GM21528 (cell line): ENCODE results near the gene AMPD2.
"Not testable (repeated sequence)": the region's sequence is repeated elsewhere in the genome, so short reads cannot be mapped to it uniquely, and the experiment has no call there.

Experiments used
- ATAC-seq: cut with Tn5 transposase; IDR thresholded peaks from one replicate; pipeline ENCODE4 v1.9.1; 2021; ENCODE audit warnings: mild to moderate bottlenecking, moderate library complexity; ENCODE audit not compliant: unreplicated experiment, low FRiP score

Gene AMPD2

DNA sequence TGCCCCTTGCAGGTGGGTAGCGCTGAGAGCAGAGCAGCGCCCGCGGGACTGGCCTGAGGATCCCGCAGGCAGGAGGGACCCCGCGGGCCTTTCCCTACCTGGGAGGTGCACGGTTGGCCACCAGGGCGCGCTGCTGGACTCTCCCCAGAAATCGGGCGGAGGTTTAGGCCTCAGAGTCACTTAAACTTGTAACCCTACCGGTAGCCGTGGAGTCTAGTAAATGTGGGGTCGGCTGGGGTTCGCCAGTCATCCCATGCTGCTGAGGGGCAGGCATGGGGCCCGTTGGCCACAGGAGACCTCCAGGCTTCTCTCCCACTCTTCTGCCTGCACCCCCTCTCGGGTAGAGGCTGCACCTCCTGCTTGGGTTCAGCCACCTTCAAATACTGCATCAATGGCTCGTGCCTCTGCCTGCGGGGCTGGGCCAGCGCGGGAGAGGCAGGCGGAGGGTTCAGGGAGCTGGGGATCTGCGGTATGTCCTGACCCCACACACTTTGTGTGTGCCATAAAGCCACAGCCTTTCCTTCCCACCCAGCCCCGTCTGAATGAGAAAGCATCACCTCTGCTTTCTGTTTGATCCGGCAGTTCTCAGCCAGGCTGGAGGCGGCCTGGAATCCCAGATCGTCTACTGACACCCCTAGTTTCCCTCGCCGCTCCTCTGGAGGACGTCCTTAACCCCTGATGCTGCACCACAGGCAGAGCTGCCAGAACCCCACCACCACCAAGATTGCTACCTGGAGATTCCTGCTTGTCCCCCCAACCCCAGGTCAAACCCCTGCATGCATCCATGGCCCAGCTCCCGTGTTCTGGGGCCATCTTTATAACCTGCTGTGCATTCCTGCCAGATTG, 24.0 kb downstream of the AMPD2 start:
- peak; percentile 68 for ATAC-seq

DNA sequence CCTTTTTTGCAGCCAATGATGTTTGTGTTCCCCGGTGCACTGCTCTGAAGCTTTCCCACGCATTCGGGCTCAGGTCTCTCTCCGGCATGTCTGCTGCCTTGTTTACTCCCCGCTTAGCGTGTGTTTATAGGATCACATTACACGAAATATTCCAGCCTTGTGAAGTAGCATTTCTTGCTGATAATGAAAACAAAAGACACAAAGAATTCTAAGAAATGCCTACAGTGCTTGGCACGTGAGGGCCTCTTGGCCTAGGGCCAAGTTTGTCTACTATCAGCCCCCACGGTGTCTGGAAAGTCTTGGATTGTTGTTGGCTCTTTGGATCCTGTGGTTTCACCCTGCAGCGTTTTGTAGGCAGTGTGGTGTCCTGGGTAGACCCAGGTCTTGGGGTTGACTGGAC, 25.0 kb downstream of the AMPD2 start:
- ATAC-seq, result no peak

GRCh38 chr1:109649491-109649914, 29.9 kb downstream of the AMPD2 start:
- no peak for ATAC-seq

- ATAC-seq, result no peak
These were observed 31.0 kb downstream of the AMPD2 start for GRCh38 chr1:109650609-109651008.

DNA sequence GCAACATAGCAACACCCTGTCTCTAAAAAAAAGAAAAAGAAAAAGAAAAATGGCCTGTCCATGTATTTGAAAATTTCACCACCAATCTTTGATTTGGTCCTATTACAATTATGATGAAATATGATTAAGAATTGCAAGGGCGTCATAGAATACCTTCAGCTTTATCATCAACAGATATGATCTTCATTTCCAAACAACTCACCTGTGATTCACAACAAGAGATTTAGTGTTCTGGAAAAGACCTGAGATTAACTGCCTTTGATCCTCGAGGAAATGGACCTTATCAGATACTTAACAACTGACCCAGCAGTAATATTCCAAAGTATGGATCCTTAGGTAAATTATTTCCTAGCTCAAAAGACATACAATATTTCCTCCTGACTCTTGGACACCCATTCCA, 32.8 kb downstream of the AMPD2 start:
- ATAC-seq, result no peak

DNA sequence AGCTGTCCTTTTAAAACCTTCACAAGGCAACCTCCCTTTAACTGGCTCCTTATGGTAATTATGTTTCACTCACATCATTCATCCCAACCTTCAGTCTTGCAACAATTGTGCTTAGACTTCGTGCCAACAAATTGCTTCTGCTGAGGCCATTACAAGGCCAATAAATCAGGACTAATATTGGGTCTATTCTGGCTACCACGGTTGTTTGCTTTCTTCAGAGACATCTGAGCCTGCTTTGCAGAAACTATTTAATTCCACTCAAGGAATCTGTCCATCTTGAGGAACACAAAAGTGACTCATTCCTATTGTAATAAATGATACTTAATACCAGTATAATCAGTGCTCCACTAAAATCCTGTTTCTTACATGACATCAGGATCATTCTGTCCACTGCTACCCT, 33.7 kb downstream of the AMPD2 start:
- ATAC-seq, result no peak

DNA sequence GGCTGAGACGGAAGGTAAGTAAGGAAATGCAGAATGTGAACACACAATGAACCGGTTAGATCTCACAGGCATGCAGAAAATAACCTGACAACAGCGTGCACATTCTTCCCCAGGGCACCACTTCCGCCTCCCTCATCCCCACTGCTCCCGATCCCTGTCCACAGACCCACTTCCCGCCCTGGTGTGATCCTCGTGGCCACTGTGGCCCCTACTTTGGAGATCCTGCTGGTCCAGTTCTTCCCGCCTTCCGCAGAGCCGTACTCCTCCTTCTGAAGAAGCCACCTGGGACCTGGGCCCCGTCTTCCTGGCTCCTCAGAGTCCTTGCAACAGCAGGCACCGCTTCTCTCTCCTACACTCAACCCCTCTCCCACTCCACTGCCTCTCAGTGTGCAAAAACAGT, 34.9 kb downstream of the AMPD2 start:
- no peak for ATAC-seq

DNA sequence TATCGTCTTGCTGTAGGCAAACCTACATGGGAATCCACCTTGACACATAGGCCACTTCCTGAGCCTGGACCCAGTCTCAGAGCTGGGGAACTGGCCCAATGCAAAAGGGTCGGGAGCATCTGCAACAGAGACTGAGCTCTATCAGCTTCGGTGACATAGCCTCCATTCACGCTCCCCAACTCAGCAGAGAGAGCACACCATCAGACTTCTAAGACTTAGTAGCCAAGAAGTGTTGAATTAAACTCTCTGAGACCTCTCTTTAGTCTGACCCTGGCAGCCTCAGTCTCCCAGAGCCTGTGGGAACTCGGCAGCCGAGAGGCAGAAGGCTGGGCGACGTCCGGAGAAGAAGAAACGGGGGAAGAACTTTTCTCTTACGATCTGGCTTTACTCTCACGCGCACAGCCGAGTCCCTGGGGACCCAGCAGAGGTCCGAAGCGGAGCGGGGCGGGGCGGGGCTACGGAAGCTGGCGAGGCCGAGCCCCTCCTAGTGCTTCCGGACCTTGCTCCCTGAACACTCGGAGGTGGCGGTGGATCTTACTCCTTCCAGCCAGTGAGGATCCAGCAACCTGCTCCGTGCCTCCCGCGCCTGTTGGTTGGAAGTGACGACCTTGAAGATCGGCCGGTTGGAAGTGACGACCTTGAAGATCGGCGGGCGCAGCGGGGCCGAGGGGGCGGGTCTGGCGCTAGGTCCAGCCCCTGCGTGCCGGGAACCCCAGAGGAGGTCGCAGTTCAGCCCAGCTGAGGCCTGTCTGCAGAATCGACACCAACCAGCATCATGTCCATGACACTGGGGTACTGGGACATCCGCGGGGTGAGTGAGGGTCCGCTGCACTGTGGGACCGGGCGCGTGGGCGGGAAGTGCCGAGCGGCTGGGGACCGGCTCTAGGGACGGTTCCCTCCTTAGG, 36.2 kb downstream of the AMPD2 start, which contains the start of gene GSTM4:
Gene GSTM4, plus strand, starts transcription at position 485 of the 905 bp plus-strand sequence. Its CDS starts 291 bp downstream, at position 776.
- peak; percentile 93 for ATAC-seq

GRCh38 chr1:109657395-109657794, 37.8 kb downstream of the AMPD2 start:
- ATAC-seq, result no peak

GRCh38 chr1:109657970-109658369, 38.3 kb downstream of the AMPD2 start:
- no peak for ATAC-seq

- ATAC-seq, result no peak
These were observed 39.0 kb downstream of the AMPD2 start for GRCh38 chr1:109658533-109659042.

DNA sequence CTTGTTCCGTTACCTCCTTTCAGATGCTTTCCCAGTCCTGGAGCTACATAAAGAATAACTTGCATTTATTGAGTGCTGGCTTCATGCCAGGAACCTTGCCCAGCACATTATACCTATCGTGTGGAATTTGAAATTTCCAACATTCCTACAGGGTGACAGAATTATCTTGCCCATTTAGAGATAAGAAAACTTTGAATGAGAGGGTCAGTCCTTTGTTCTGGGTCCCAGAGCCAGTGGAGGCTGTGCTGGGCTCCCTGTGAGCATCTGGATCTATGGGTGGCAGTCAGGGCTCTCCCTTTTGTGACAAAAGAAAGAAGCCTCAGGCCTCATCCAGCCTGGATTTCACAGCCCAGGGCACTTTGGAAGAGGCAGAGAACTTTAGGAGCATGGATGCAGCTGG, 39.5 kb downstream of the AMPD2 start:
- ATAC-seq, result no peak

DNA sequence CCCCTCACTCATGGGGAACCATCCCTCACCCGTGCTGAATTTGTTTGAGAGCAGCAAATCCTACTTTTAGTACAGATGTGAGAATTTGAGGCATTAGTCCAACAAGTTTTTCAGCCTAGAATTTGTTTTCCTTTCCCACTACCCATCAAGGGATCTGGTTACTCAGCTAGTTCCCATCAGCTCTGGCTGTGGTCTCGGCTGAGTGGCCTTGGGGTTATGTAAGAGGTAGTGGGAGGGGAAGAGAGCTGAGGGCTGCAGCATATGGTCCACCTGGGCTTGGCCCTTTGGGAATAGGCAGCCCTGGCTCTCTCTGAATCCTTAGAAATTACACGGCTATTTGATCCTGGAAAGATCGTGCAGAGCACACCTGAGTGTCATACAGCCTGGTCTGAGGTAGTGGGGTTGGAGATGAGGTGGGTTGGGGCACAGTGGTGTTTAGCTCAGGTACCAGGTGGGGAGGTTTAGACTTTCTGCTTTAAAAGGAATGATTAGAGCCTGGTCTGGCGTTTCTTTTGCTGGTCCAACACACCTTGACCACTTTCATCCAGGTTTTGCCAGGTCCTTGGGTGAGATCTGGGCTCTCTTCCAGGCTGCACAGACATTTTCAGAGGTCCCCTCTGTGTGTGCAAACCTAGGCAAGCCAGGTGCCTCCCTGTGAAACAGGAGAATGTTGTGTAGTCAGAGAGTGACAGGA, 40.5 kb downstream of the AMPD2 start:
- ATAC-seq, result no peak

DNA sequence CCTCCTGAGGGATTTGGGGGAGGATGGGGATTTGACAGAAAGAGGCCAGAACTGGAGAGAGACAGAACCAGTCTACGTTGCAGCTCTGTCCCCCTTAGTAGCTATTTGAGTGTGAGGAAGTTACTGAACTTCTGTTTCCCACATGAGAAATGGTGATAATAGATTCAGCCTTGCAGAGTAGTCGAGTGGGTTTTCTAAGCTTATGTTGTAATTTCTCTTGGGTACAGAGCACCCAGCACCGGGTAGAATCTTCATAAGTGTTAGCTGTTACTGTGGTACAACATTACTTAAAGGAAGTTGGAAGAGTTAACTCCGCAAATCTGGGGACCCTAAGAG, 41.0 kb downstream of the AMPD2 start:
- ATAC-seq, result not testable (repeated sequence)

DNA sequence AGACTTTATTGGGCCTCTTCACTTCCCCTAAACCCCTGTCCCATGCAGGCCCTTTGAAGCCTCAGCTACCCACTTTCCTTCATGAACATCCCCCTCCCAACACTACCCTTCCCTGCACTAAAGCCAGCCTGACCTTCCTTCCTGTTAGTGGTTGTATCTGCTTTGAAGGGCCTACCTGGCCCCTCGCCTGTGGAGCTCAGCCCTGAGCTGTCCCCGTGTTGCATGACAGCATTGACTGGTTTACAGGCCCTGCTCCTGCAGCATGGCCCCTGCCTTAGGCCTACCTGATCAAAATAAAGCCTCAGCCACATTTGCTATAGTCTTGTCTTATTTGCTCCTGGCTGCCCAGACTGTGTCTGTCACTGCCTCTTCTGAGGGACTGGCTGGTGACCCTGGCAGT, 41.8 kb downstream of the AMPD2 start:
- no peak for ATAC-seq

DNA sequence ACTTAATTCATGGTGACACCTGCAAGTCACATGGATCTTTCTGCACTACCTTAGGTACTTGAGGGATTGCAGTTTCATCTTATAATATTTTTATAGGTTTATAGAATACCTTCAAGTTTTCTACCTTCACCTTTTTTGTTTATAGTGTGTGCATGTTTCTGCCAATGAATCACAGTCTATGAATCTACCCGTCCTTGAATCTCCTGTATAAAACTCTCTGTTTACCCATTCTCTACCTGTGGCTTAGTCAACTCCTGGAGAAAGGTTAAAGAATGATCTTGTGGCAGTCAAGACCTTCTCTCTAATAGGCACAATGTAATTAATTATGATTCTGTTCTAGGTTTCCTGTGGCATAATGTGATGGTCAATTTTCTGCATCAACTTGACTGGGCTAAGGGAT, 45.0 kb downstream of the AMPD2 start:
- no peak for ATAC-seq

- peak; percentile 88 for ATAC-seq
These were observed 48.0 kb downstream of the AMPD2 start, which contains the start of gene GSTM2 for GRCh38 chr1:109667452-109668122. TSS of gene GSTM2 (plus strand) at chr1:109668057. CDS start at chr1:109668116, 59 bp downstream.

DNA sequence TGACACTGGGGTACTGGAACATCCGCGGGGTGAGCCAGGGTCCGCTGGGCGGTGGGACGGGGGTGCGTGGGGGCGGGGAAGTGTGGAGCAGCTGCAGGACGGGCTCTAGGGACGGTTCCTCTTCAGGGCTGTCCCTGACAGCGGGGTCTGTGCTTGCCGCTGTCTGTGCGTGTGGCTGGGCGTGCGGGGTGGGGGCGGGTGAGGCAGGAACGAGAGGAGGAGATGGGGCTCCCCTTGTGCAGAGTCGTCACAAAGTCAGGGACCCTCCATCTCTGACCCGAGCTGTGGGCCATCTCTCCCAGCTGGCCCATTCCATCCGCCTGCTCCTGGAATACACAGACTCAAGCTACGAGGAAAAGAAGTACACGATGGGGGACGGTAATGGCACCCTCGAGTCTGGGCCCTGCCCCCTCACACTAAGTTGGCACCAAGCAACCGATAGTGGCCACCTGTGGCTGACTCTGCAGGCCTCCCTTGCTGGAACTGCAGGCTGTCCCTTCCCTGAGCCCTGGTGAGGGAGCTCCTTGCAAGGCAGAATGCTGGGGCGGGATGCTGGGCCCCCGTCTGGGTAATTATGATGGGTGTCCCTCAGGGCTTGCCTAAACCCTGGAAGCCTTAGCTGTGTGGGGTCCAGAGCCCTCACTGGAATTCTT, 48.6 kb downstream of the AMPD2 start:
- ATAC-seq, result peak; percentile 12

DNA sequence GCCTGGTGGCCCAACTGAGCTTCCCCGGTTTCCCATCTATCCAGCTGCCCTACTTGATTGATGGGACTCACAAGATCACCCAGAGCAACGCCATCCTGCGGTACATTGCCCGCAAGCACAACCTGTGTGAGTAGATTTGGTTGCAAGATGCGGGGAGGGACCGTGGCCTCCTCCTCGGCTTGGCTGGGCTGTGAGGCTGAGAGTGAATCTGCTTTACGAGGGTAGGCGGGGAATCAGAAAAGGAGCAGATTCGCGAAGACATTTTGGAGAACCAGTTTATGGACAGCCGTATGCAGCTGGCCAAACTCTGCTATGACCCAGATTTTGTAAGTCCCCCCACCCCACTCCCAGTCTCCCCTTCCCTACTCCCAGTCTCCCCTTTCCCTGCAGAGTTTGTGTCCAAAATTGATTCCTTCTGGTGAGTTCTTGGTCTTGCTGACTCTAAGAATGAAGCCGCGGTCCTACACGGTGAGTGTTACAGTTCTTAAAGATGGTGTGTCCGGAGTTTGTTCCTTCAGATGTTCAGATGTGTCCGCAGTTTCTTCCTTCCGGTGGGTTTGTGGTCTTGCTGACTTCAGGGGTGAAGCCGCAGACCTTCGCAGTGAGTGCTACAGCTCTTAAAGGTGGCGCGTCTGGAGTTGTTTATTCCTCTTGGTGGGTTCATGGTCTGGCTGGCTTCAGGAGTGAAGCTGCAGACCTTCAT, 49.8 kb downstream of the AMPD2 start:
- ATAC-seq, result no peak
